ENCODE data around the gene PPT1. TPM values are rescaled to one million over a fixed set of nuclear protein-coding genes. Genes with fewer than 3 reads are reported as not detected.

PPT1 gene
- total RNA-seq, 4 donors from 2014 or later: 58.1 to 77.7 (median 64.2) TPM

DNA sequence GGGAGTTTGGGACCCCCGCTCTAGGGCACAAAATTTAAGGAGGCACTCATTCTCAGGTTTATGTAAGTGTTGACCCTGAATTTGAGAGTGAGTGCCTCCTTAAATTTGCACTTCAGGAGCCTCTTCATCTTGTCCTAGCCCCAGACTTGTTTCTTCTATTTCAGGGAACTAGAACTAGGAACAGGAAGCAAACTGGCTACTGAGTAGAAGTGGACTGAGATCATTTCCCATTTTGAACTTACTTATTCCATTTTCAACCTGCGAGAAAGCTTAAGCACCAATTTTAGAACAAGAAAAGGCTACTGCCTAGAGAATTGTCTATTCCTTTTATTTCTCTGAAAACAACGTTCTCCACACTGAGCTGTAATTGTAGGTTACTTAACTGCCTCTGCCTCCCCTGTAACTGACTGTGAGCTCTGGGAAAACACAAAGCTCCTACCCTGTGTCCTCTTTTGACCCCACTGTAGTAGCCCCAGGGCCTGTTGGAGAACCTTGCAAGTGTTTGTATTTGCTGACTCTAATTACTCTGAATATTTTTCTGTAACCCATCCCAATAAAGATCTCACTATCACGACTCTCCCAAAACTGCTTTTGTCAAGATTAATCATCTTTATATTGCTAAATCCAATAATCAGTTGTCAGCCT is 2.5 kb downstream of the PPT1 start:
- intact Hi-C loops (cut with DNase I): no loop called here
- Histone ChIP-seq H3K36me3 (peaks cover 1 to 13% of the 10 kb centered on the region in 2 donors), H3K27me3 (no peaks in the 10 kb centered on the region), H3K4me1 (peaks cover 5 to 9% of the 10 kb centered on the region in 2 donors), H3K4me3 (replicated peaks in 1 of 3) (no peak overlapping the region), H3K27ac (no peak overlapping the region), H3K9me3 (no peaks in the 10 kb centered on the region)
- 67 to 72% methylated on average over 4 of the region's 4 CpGs for WGBS, 2 donors
- no peak for TF ChIP-seq CTCF (IDR thresholded peaks at IDR 0.05)
- TF ChIP-seq POLR2A (IDR thresholded peaks at IDR 0.05): no peak
- DNase-seq: no peak

DNA sequence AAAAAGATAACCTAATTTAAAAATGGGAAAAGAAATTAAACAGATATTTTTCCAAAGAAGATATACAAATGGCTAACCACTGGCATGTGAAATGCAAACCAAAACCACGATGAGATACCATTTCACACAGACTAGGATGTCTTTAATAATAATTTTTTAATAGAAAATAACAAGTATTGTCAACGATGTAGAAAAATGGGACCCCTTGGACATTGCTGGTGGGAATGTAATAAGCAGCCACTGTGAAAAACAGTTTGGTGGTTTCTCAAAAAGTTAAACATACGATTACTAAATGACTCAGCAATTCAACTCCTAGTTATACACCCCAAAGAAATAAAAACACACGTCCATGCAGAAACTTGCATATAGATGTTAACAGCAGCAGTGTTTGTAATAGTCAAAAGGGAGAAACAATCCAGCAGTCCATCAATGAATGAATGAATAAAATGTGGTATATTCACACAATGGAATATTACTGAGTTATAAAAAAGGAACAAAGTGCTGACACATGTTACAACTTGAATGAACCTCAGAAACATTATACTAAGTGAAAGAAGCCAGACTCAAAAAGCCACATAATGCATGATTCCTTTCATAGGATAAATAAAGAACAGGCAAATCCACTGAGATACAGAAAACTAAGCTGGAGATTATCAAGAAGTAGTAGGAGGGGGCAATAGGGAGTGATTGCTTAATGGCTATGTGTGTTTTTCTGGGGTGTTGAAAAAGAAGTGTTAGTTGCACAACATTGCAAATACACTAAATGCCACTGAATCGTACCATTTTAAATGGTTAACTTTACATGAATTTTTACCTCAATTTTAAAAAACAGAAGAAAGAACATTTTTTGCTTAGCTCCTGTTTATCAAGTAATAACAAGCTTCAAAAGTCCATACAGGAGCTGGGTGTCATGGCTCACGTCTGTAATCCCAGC is 4.1 kb downstream of the PPT1 start:
- H3K4me3 ChIP-seq (replicated peaks in 1 of 3): no peak overlapping the region
- H3K27ac ChIP-seq: no peak overlapping the region
- intact Hi-C loops (cut with DNase I): no loop called here
- no peak for TF ChIP-seq CTCF (IDR thresholded peaks at IDR 0.05)
- no peaks in the 10 kb centered on the region for H3K9me3 ChIP-seq
- H3K27me3 ChIP-seq: no peaks in the 10 kb centered on the region
- 72 to 74% methylated on average over 6 of the region's 6 CpGs for WGBS, 2 donors
- peaks cover 5 to 19% of the 10 kb centered on the region in 2 donors for H3K36me3 ChIP-seq
- peaks cover 5 to 9% of the 10 kb centered on the region in 2 donors for H3K4me1 ChIP-seq
- DNase-seq: no peak

GRCh38 chr1:40092241-40092640 is 4.8 kb downstream of the PPT1 start:
- no peaks in the 10 kb centered on the region for H3K9me3 ChIP-seq
- H3K36me3 ChIP-seq: peaks cover 5 to 20% of the 10 kb centered on the region in 2 donors
- TF ChIP-seq POLR2A (IDR thresholded peaks at IDR 0.05): no peak
- TF ChIP-seq CTCF (IDR thresholded peaks at IDR 0.05): no peak
- no peak overlapping the region for H3K4me3 ChIP-seq (replicated peaks in 1 of 3)
- intact Hi-C loops (cut with DNase I): no loop called here
- no peaks in the 10 kb centered on the region for H3K27me3 ChIP-seq
- WGBS, 2 donors: 94 to 97% methylated on average over 2 of the region's 2 CpGs
- peaks cover 1 to 4% of the 10 kb centered on the region in 2 donors for H3K4me1 ChIP-seq
- H3K27ac ChIP-seq: no peak overlapping the region
- no peak for DNase-seq

DNA sequence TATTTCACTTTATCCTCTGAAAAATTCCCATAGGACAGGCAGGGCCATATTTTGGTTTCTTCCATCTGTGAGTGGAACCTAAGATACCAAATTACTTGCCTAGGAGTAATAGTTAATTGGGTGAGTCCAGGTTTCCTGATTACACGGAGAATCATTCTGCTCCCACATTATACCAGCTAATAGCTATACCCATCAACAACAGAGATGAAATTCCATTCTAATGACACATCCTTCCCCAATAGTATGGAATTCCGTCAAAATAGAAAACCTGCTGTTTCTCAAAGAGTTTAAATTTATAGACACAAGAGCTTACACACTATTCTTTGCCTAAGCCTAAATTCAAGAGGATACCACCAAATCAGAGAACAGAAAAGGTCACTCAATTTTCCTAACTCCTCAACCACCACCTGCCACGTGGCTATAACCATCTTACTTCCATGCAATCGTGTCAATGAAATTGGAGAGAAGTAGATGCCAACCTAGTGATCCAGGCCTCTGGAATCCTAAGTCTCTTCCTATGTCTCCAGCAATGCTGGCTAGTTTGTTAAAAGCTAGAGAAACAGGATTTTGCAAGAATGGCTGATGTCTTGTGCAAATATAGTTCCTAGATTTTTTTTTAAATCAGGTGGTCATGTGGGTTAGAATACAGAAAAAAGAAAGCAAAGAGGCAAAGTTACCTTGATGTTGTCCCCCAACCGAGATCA is 6.2 kb downstream of the PPT1 start:
- Histone ChIP-seq H3K4me3 (replicated peaks in 1 of 3) (no peak overlapping the region), H3K4me1 (no peaks in the 10 kb centered on the region), H3K36me3 (peaks cover 5 to 20% of the 10 kb centered on the region in 2 donors), H3K27ac (no peak overlapping the region), H3K27me3 (no peaks in the 10 kb centered on the region), H3K9me3 (no peaks in the 10 kb centered on the region)
- intact Hi-C loops (cut with DNase I): no loop called here
- no peak for DNase-seq
- TF ChIP-seq CTCF (IDR thresholded peaks at IDR 0.05) (no peak), POLR2A (IDR thresholded peaks at IDR 0.05) (no peak)
- 89 to 97% methylated on average over 5 of the region's 5 CpGs for WGBS, 2 donors
